GM06990 (cell line): ENCODE data around the gene ZNF414.

Source experiments
- DNase-seq: peaks from one replicate; pipeline ENCODE4 v3.0.0-alpha.2; 2011; ENCODE audit not compliant: insufficient read length; ENCODE audit errors: extremely low read depth
- H3K27me3 ChIP-seq: replicated peaks from 2 replicates; pipeline ENCODE4 v1.6.0; 2011; ENCODE audit warnings: low read length; ENCODE audit not compliant: control insufficient read depth, insufficient read depth
- H3K36me3 ChIP-seq: 2 replicates; pipeline ENCODE4 v1.5.1; 2011; ENCODE audit warnings: low read length; ENCODE audit not compliant: control insufficient read depth, insufficient read depth
- H3K4me3 ChIP-seq: replicated peaks from 2 replicates; pipeline ENCODE4 v1.5.1; 2011; ENCODE audit warnings: low read depth, mild to moderate bottlenecking, control low read depth, low read length
- CTCF ChIP-seq: IDR thresholded peaks from 2 replicates; pipeline ENCODE4 v1.5.1; 2011; ENCODE audit warnings: low read length, control low read depth, mild to moderate bottlenecking, inconsistent platforms; ENCODE audit not compliant: insufficient read depth, poor library complexity, severe bottlenecking

Gene ZNF414

GRCh38 chr19:8488365-8488764, 25.6 kb downstream of the ZNF414 start:
- Histone ChIP-seq H3K27me3 (no peaks in the 10 kb centered on the region), H3K4me3 (no peak overlapping the region), H3K36me3 (peaks cover 45% of the 10 kb centered on the region)
- DNase-seq, result no peak
- TF ChIP-seq CTCF, result no peak

GRCh38 chr19:8487137-8487851, 26.7 kb downstream of the ZNF414 start:
- Histone ChIP-seq H3K36me3 (peaks cover 50% of the 10 kb centered on the region), H3K27me3 (no peaks in the 10 kb centered on the region), H3K4me3 (no peak overlapping the region)
- no peak for DNase-seq
- no peak for TF ChIP-seq CTCF

- no peaks in the 10 kb centered on the region for H3K27me3 ChIP-seq
- no peak for DNase-seq
- H3K36me3 ChIP-seq, result peaks cover 52% of the 10 kb centered on the region
- no peak for TF ChIP-seq CTCF
- no peak overlapping the region for H3K4me3 ChIP-seq
Measured at GRCh38 chr19:8486661-8487136, 27.3 kb downstream of the ZNF414 start.

DNA sequence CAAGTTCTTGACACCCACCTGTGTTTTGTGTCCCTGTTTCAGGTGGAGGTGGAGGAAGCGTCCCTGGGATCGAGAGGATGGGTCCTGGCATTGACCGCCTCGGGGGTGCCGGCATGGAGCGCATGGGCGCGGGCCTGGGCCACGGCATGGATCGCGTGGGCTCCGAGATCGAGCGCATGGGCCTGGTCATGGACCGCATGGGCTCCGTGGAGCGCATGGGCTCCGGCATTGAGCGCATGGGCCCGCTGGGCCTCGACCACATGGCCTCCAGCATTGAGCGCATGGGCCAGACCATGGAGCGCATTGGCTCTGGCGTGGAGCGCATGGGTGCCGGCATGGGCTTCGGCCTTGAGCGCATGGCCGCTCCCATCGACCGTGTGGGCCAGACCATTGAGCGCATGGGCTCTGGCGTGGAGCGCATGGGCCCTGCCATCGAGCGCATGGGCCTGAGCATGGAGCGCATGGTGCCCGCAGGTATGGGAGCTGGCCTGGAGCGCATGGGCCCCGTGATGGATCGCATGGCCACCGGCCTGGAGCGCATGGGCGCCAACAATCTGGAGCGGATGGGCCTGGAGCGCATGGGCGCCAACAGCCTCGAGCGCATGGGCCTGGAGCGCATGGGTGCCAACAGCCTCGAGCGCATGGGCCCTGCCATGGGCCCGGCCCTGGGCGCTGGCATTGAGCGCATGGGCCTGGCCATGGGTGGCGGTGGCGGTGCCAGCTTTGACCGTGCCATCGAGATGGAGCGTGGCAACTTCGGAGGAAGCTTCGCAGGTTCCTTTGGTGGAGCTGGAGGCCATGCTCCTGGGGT, 28.2 kb downstream of the ZNF414 start:
- TF ChIP-seq CTCF, result no peak
- no peak for DNase-seq
- Histone ChIP-seq H3K4me3 (no peak overlapping the region), H3K36me3 (peaks cover 59% of the 10 kb centered on the region), H3K27me3 (no peaks in the 10 kb centered on the region)

- Histone ChIP-seq H3K4me3 (no peak overlapping the region), H3K36me3 (peaks cover 59% of the 10 kb centered on the region), H3K27me3 (no peaks in the 10 kb centered on the region)
- no peak for DNase-seq
- no peak for TF ChIP-seq CTCF
Measured at GRCh38 chr19:8484331-8484894, 29.6 kb downstream of the ZNF414 start.
